ENCODE measurements around the gene KCNQ1OT1.

KCNQ1OT1 gene

GRCh38 chr11:2669634-2670469 lies 29.9 kb downstream of the KCNQ1OT1 start:
- DNase-seq (ENCODE audit: low read depth in 4 of 4, low spot score in 1 of 4): no peak

DNA sequence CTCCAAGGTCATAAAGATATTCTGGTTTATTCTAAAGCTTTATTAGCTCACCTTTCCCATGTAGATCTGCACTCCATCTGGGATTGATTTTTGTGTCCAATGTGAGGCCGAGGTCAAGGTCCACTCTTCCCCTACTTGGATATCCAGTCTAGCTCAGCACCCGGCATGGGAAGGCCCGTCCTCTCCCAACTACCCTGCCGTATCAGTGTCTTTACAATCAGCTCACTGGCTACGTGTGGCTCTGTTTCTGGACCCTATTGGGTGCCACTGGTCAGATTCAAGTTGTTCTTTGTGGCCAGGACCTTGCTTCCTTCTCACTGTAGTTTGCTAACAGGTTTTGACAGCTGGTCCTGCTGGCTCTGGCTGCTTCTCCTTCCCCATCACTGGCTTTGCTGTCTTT lies 30.9 kb downstream of the KCNQ1OT1 start:
- DNase-seq (ENCODE audit: low read depth in 4 of 4, low spot score in 1 of 4): no peak

GRCh38 chr11:2667940-2668339 lies 31.9 kb downstream of the KCNQ1OT1 start:
- DNase-seq (ENCODE audit: low read depth in 4 of 4, low spot score in 1 of 4): no peak

DNA sequence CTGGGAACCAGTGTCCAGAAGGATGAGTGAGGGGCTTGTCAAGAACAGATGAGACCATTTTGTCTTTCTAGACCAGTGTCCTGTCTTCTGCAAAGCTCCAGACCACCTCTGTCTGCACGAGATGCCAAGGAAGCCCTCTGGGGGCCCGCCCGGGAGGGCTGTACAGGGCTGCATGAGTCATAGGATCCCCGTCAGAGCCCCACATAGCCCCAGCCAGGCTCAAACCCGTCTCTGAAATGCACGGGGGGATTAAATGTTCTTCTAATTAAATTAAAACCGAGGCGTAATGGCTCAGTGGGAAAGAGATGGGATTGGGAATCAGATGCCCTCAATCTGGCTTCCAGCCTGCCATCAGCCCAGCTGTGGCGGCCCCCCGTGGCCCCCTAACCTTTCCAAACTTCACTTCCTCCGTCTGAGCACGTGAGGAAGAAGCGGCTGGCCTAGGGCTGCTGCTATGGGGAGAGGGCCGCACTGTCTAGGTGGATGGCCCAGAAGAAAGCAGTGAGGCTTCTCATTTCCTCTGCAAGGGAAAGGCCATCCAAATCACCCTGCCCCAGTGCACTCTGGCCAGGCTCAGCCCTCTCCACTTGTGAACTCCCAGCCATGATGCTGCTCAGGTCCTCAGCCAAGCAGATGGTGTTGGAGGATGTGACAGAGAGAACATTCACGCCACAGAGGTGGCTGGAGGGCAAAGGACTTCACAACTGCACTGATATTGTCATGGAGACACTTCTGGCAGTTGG lies 32.8 kb downstream of the KCNQ1OT1 start:
- no peak for DNase-seq (ENCODE audit: low read depth in 4 of 4, low spot score in 1 of 4)

DNA sequence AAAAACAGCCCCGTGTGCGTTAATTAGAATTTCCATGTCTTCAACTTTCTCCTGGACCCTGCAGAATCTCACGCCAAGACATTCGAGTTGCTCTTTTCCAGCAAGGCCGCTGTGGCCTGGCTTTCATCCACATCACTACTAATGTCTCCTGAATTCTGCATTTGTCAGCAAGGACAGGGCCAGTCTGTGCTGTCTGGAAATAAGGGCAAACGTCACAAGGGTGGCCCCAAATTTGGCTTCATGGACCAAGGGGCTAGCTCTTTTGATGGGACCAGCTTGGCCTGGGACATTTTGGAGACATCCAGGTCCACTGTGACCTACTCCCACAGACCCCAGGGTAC lies 33.4 kb downstream of the KCNQ1OT1 start:
- no peak for DNase-seq (ENCODE audit: low read depth in 4 of 4, low spot score in 1 of 4)

- no peak for DNase-seq (ENCODE audit: low read depth in 4 of 4, low spot score in 1 of 4)
Measured at GRCh38 chr11:2665526-2666400, 34.0 kb downstream of the KCNQ1OT1 start.

DNA sequence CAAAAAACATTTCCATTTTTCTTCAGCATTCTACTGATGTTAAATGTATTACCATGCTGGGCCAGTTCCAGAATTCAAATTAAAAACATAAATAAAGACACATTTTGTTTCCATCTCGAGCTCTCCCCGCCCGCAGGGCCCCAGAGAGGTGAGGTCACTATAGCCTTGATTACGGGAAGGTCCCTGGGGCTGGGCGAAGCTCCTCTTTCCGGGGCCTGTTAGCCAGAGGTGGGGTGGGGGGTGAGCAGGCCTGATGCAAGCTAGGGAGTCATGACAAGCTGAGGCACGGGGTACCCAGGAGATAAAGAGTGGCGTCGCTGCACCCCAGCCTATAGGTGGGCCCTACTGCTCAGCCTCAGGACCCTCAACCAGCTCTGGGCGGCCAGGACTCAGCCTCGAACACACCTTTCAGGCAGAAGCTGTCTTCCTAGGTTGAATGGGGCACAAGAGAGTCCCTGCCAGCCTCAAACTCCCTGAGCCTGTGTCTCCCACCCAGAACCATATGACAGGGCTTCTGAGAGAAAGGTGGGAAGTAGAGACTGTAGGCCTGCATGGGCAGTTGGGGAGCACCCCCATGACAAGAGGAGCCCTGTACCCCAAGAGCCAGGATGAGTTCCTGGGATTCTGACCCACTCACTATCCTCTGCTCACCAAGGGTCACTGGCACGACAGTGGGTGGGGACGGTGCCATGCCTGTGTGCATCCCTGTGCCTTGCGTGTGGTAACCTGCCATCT lies 34.8 kb downstream of the KCNQ1OT1 start:
- DNase-seq (ENCODE audit: low read depth in 4 of 4, low spot score in 1 of 4): no peak

DNA sequence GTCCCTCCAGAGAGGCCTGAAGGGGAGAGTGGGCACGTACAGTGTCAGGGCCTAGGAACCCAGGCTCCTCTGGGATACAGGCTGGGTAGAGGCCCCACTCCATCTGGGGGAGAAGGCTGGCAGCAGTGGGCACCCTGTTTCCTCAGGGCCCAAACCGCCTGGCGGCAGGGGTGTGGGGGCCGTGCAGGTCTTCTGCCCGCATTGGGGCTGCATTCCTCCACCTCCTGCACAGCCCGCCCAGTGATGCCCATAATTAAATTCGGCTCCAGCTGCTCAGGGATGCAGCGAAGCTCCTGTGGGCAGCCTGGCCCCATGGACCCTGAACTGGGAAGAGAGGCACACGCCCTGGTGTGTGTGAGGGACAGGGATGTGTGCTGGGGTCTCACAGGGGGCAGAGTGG lies 35.4 kb downstream of the KCNQ1OT1 start:
- no peak for DNase-seq (ENCODE audit: low read depth in 4 of 4, low spot score in 1 of 4)

- DNase-seq (ENCODE audit: low read depth in 4 of 4, low spot score in 1 of 4): no peak
Measured at GRCh38 chr11:2663915-2664314, 35.9 kb downstream of the KCNQ1OT1 start.

DNA sequence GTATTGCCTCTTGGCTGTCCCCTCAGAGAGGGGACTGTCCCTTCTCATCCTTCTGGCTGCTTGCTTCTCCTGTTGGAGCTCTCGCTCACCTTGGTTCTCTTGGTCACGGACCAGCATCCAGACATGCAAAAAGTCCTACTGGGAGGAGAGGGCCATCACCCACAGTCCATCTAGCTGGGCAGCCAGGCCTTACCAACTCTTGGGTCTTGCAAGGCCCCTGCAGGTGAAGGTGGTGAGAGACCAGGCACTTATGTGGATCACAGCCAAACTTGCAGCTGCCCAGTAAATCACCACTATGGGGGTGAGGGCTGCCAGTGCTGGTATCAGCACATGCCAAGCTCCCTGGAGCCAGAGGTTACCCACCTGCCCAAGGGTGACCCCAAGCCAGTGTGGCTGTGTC lies 36.3 kb downstream of the KCNQ1OT1 start:
- no peak for DNase-seq (ENCODE audit: low read depth in 4 of 4, low spot score in 1 of 4)

DNA sequence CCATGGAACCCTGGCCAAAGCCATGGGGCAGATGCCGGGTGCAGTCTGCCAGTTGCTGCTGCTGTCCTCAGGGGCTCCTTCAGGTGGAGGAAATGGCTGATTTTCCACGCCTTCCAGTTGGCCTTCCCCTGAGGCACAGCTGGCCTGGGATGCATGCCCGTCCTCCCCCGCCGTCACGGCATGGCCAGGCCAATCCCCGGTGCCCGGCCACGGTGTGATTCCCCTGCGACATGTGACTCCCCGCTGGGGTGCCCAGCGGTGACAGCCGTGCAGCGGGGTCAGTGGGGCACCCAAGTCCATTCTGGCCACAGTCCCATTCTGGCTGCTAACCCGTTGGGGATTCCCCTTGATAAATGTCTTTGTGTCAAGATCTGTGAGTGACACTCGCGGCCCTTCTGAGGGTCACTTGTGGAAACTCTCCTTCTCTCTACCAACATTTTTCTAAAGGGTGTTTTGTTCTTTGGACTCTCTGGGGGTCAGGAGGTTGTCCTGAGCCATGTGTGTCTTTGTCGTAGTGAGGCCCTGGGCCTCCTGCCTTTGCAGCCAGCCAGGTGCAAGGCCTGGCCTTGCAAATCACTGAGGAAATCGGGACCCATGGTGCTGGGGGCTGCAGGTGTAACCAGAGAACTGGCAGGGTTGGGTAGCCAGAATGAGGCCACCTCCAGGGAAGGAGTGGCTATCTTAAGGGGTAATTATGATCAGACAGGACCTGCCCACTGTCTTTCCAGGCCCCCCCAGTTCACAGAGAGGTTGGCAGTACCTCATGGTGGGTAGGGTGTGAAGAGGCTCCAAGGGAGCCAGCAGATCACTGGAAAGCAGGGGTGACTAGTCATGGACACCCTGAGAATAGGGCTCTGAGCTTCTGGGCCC lies 37.1 kb downstream of the KCNQ1OT1 start:
- DNase-seq (ENCODE audit: low read depth in 4 of 4, low spot score in 1 of 4): no peak

DNA sequence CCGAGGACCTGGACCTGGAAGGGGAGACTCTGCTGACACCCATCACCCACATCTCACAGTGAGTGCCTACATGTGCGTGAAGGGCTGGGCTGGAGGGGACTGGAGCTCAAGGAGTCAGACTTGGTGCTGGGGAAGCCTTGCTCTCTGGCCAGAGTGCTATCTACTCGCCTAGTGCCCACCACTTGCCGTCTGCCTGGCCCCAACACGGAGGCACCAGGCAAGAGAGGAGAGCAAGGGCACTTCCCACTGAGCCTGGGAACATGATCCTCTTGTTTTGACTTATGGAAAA lies 37.8 kb downstream of the KCNQ1OT1 start:
- DNase-seq (ENCODE audit: low read depth in 4 of 4, low spot score in 1 of 4): no peak

DNA sequence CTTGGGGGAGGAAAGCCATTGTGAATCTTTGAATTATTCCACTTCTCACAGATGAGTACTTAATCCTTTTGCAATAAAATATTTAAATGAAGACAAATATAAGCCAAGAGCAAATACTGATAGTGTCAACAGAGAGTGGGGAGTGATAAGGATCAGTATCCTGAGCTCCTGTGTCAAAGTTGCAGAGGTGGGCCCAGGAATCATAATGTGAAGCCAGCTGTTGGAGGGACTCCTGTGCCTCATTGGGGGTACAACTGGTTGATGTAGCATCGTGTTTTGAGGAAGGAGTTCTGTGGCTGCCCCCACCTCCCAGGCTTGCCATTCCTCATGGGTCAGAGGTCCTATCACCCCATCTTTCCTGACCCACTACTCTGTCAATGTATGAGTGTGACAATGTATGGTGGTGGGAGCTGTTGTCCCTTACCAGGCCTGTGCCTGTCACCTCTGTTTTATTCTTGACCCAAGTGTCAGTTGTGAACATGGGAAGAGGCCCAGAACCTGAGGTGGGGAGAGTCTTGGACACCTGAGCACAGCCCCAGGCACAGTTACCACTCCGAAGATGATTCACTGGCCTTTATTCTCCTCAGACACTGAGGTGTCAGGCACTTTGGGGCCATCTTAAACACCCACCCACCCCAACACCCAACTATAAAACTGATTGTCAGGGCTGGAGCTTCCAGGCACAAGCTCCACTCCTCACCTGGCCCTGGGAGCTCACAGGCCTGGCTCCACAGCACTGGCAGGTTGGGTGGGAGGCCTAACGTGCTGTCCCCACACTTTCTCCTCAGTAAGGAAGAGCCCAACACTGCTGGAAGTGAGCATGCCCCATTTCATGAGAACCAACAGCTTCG lies 38.4 kb downstream of the KCNQ1OT1 start:
- DNase-seq (ENCODE audit: low read depth in 4 of 4, low spot score in 1 of 4): no peak

- DNase-seq (ENCODE audit: low read depth in 4 of 4, low spot score in 1 of 4): no peak
Measured at GRCh38 chr11:2660357-2660939, 39.3 kb downstream of the KCNQ1OT1 start.

DNA sequence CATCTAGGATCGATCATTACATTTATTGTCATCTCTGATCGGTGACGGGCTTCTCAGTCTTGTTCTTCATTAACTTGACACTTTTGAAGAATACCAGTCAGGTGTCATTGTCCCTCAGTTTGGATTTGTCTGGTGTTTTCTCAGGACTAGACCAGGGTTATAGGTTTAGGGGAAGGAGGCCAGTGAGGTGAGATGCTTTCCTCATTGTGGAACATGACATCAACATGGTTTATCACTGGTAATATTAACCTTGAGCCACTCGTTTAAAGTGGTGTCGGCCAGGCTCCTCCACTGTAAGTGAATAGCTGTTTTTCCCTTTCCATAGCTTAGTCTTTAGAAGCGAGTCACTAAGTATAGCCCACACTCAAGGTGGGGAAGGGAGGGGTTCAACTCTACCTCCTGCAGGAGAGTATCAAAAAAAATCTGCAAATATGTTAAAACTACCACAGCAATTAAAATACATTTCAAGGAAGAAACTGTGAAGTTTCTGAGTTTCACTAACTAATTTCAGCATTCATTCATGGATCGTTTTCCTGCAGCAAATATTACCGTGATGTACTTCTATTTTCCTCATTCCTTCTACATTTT lies 42.0 kb downstream of the KCNQ1OT1 start:
- DNase-seq (ENCODE audit: low read depth in 4 of 4, low spot score in 1 of 4): no peak

GRCh38 chr11:2656859-2657258 lies 42.9 kb downstream of the KCNQ1OT1 start:
- DNase-seq (ENCODE audit: low read depth in 4 of 4, low spot score in 1 of 4): no peak

- DNase-seq (ENCODE audit: low read depth in 4 of 4, low spot score in 1 of 4): no peak
Measured at GRCh38 chr11:2655834-2656622, 43.8 kb downstream of the KCNQ1OT1 start.

Measured in stimulated activated CD4-positive, alpha-beta T cell treated with anti-CD3 and anti-CD28 coated beads, Interleukin-1b, Interleukin-23, amount 100 ng/mL, for 24 hours (primary cell).